SK-N-MC (cell line): ENCODE data around the gene POLE2.

Experiments
- EZH2 ChIP-seq: fragments of 200-600 bp; sonication (generic); IDR thresholded peaks from one replicate; pipeline ENCODE4 v1.6.1; 2017; ENCODE audit warnings: antibody characterized with exemption
- FOXP2 ChIP-seq: optimal IDR thresholded peaks from 2 replicates; pipeline ENCODE3; 2011; ENCODE audit warnings: mild to moderate bottlenecking, moderate library complexity; ENCODE audit not compliant: insufficient read depth; ENCODE audit errors: extremely low read length, control extremely low read depth

- no peak for TF ChIP-seq EZH2
- no peak for TF ChIP-seq FOXP2
Observed at GRCh38 chr14:49688701-49689030, 652 bp upstream of the POLE2 start.
